Stimulated activated CD8-positive, alpha-beta memory T cell treated with anti-CD3 and anti-CD28 coated beads, Interleukin-2, amount 100 ng/mL, for 48 hours (primary cell): Measurements from ENCODE around the gene GALNT16.
"Not testable (repeated sequence)": the region's sequence is repeated elsewhere in the genome, so short reads cannot be mapped to it uniquely, and the experiment has no call there.

Experiments used
- DNase-seq, 2 donors: peaks; one replicate each; pipeline ENCODE4 v3.0.0-alpha.2; 2020; ENCODE audit warnings: low read depth in 2 of 2

The GALNT16 gene

GRCh38 chr14:69285661-69286255, 25.8 kb downstream of the GALNT16 start:
- DNase-seq: no peak

GRCh38 chr14:69287098-69288010, 27.4 kb downstream of the GALNT16 start:
- no peak for DNase-seq

- DNase-seq: no peak
Observed at GRCh38 chr14:69288011-69288771, 28.2 kb downstream of the GALNT16 start.

GRCh38 chr14:69288956-69289705, 29.2 kb downstream of the GALNT16 start:
- no peak for DNase-seq

GRCh38 chr14:69289811-69290520, 30.0 kb downstream of the GALNT16 start:
- no peak for DNase-seq

- not testable (repeated sequence) for DNase-seq
Observed at GRCh38 chr14:69290881-69291280, 30.9 kb downstream of the GALNT16 start.

GRCh38 chr14:69291396-69291795, 31.4 kb downstream of the GALNT16 start:
- no peak for DNase-seq

- DNase-seq: no peak
Observed at GRCh38 chr14:69291891-69292561, 32.1 kb downstream of the GALNT16 start.

- no peak for DNase-seq
Observed at GRCh38 chr14:69298131-69299071, 38.4 kb downstream of the GALNT16 start.

GRCh38 chr14:69299286-69300035, 39.5 kb downstream of the GALNT16 start:
- DNase-seq: no peak

GRCh38 chr14:69300601-69301221, 40.8 kb downstream of the GALNT16 start:
- no peak for DNase-seq

- DNase-seq: no peak
Observed at GRCh38 chr14:69303086-69303485, 43.1 kb downstream of the GALNT16 start.

- DNase-seq: no peak
Observed at GRCh38 chr14:69312608-69313007, 52.6 kb downstream of the GALNT16 start.

- no peak for DNase-seq
Observed at GRCh38 chr14:69313176-69313575, 53.2 kb downstream of the GALNT16 start.

GRCh38 chr14:69314327-69314726, 54.4 kb downstream of the GALNT16 start:
- no peak for DNase-seq

GRCh38 chr14:69315301-69315700, 55.3 kb downstream of the GALNT16 start:
- DNase-seq: no peak

- DNase-seq: no peak
Observed at GRCh38 chr14:69316449-69317101, 56.6 kb downstream of the GALNT16 start.
